ENCODE results near the gene PTBP3. TPM values are rescaled to one million over a fixed set of nuclear protein-coding genes. Genes with fewer than 3 reads are reported as not detected.

Gene PTBP3
- total RNA-seq, 4 donors from 2014 or later = 33.7 to 89.1 (median 42.4) TPM

DNA sequence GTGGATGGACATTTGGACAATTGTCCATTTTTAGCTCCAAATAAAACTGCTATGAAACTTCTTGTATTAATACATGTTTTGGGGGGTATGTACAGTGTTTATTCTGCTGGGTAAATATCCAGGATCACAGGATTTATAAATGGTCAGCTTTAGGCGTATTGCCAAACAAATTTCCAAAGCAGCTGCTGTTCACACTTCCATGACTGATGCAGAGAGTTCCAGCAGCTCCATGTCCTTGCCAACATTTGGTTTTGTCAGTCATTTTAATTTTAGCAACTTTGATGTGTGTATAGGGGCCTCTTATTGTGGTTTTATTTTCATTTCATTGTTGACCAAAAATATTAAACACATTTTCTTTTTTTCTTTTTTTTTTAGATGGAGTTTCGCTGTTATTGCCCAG is 148.5 kb downstream of the PTBP3 start:
- Histone ChIP-seq H3K36me3 (no peaks in the 10 kb centered on the region), H3K27ac (no peak overlapping the region), H3K4me3 (replicated peaks in 1 of 3) (no peak overlapping the region), H3K27me3 (no peaks in the 10 kb centered on the region), H3K4me1 (no peaks in the 10 kb centered on the region), H3K9me3 (no peaks in the 10 kb centered on the region)
- DNase-seq = no peak
- TF ChIP-seq POLR2A (IDR thresholded peaks at IDR 0.05) = no peak
- TF ChIP-seq, protein P1, sequence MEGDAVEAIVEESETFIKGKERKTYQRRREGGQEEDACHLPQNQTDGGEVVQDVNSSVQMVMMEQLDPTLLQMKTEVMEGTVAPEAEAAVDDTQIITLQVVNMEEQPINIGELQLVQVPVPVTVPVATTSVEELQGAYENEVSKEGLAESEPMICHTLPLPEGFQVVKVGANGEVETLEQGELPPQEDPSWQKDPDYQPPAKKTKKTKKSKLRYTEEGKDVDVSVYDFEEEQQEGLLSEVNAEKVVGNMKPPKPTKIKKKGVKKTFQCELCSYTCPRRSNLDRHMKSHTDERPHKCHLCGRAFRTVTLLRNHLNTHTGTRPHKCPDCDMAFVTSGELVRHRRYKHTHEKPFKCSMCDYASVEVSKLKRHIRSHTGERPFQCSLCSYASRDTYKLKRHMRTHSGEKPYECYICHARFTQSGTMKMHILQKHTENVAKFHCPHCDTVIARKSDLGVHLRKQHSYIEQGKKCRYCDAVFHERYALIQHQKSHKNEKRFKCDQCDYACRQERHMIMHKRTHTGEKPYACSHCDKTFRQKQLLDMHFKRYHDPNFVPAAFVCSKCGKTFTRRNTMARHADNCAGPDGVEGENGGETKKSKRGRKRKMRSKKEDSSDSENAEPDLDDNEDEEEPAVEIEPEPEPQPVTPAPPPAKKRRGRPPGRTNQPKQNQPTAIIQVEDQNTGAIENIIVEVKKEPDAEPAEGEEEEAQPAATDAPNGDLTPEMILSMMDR (IDR thresholded peaks at IDR 0.05) = no peak
- intact Hi-C loops (cut with DNase I) = no loop called here
- WGBS, 2 donors = 89 to 93% methylated on average over 2 of the region's 2 CpGs

- no peak for DNase-seq
- TF ChIP-seq POLR2A (IDR thresholded peaks at IDR 0.05) = no peak
- TF ChIP-seq, protein P1 (IDR thresholded peaks at IDR 0.05) = no peak
- intact Hi-C loops (cut with DNase I) = no loop called here
- no peaks in the 10 kb centered on the region for H3K36me3 ChIP-seq
- no peaks in the 10 kb centered on the region for H3K4me1 ChIP-seq
- H3K27ac ChIP-seq = no peak overlapping the region
- no peaks in the 10 kb centered on the region for H3K27me3 ChIP-seq
- H3K9me3 ChIP-seq = no peaks in the 10 kb centered on the region
- 88 to 90% methylated on average over 3 of the region's 3 CpGs for WGBS, 2 donors
- H3K4me3 ChIP-seq (replicated peaks in 1 of 3) = no peak overlapping the region
Observed at GRCh38 chr9:112184221-112184620, 149.2 kb downstream of the PTBP3 start.

GRCh38 chr9:112180387-112180881 is 153.0 kb downstream of the PTBP3 start:
- no peak overlapping the region for H3K27ac ChIP-seq
- TF ChIP-seq, protein P1 (IDR thresholded peaks at IDR 0.05) = no peak
- TF ChIP-seq POLR2A (IDR thresholded peaks at IDR 0.05) = no peak
- intact Hi-C loops (cut with DNase I) = no loop called here
- H3K4me3 ChIP-seq (replicated peaks in 1 of 3) = no peak overlapping the region
- 42 to 55% methylated on average over 3 of the region's 3 CpGs for WGBS, 2 donors
- H3K4me1 ChIP-seq = no peaks in the 10 kb centered on the region
- no peaks in the 10 kb centered on the region for H3K36me3 ChIP-seq
- DNase-seq = no peak
- no peaks in the 10 kb centered on the region for H3K9me3 ChIP-seq
- H3K27me3 ChIP-seq = no peaks in the 10 kb centered on the region

DNA sequence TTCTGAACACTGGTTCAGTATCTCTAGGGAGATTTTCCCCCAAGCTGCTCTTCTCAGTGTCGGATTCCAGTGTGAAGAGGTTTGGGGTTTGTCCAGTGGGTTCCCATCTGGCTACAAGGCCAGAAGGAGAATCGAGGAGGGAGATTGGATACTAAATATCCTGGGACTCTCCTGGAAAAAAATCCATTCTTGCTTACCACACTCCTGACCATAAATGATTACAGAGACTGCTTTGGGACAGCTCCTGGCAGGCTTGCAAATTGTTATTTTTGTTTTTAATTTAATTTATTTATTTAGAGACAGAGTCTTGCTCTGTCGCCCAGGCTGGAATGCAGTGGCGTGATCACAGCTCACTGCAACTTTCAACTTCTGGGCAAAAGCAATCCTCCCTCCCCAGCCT is 153.6 kb downstream of the PTBP3 start:
- DNase-seq = no peak
- H3K27ac ChIP-seq = no peak overlapping the region
- H3K4me3 ChIP-seq (replicated peaks in 1 of 3) = no peak overlapping the region
- H3K9me3 ChIP-seq = no peaks in the 10 kb centered on the region
- no peaks in the 10 kb centered on the region for H3K4me1 ChIP-seq
- intact Hi-C loops (cut with DNase I) = loop anchor here (10.0 kb wide), 1 partner anchor 145 kb away; no protein-coding TSS in a partner anchor
- H3K27me3 ChIP-seq = no peaks in the 10 kb centered on the region
- H3K36me3 ChIP-seq = no peaks in the 10 kb centered on the region
- no peak for TF ChIP-seq POLR2A (IDR thresholded peaks at IDR 0.05)
- TF ChIP-seq, protein P1 (IDR thresholded peaks at IDR 0.05) = no peak
- 72 to 79% methylated on average over 4 of the region's 4 CpGs for WGBS, 2 donors

DNA sequence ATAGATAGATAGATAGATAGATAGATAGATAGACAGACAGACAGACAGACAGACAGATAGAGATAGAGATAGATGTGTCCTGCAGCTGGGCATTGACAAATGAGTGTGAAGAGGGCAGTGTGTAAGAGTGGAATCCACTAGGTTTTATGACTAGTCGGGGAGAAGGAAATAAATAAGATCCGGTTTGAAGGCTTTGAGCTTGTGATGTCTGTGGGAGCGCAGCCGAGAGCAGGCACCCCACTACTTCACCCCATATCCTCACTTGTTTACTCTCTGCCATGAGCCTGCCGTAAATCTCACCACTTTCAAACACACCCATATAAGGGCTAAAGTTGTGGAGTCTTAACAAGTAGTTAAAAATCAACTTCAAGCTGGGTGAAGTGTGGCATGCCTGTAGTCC is 156.9 kb downstream of the PTBP3 start:
- H3K9me3 ChIP-seq = no peaks in the 10 kb centered on the region
- H3K36me3 ChIP-seq = no peaks in the 10 kb centered on the region
- 90% methylated on average over 5 of the region's 5 CpGs for WGBS, 2 donors
- no peaks in the 10 kb centered on the region for H3K27me3 ChIP-seq
- no peak overlapping the region for H3K27ac ChIP-seq
- peaks cover 0 to 7% of the 10 kb centered on the region in 2 donors for H3K4me1 ChIP-seq
- TF ChIP-seq POLR2A (IDR thresholded peaks at IDR 0.05) = no peak
- TF ChIP-seq, protein P1 (IDR thresholded peaks at IDR 0.05) = no peak
- no peak for DNase-seq
- H3K4me3 ChIP-seq (replicated peaks in 1 of 3) = no peak overlapping the region
- intact Hi-C loops (cut with DNase I) = loop anchor here (10.0 kb wide), 1 partner anchor 148 kb away; no protein-coding TSS in a partner anchor
